Raji (cell line): ENCODE measurements around the gene JDP2.

Experiments used
- POLR2A ChIP-seq: IDR thresholded peaks from 2 replicates; pipeline ENCODE4 v1.6.1; 2011; ENCODE audit warnings: low read depth, low read length, control low read depth; ENCODE audit not compliant: insufficient read depth

Gene JDP2

DNA sequence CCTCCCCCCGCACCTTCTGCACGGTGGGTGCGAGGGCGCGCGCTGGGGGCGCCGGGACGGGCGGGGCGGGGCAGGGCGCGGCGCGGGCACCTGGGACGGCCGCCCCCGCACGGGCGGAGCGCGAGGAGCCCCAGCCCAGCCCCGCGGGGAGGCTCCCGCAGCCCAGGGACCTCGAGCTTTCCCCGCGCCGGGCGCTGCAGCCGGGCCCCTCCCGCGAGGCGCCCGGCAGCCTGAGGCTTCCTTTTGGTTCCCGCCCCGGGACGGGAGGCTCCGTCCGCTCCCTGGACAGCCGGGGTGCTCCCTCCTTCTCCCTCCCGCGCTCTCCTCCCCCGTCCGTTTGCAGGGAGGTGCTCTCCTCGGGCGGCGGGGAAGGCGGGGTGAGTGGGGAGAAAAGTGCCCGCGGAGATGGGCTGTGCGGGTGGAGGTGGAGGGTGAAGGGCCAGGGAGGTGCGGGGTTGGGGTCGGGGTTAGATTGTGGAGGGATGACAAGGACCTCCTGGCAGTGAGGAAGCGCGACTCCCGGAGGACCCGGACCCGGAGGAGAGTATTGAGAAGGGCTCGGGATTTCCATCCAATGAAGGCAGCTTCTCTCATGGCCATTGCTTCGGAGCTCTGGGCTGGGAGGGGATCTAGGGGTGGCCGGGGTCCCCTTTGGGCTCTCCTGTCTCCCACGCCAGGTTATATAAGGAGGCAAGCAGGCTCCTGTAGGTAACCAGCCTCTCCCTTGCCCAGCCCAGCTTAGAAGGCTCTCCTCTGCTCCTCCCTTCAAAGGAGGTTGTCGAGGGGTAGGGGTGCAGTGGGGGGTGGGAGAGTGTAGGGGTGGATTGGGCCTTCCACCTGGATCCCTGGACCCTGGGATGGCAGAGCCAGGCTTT lies 645 bp downstream of the JDP2 start:
- TF ChIP-seq POLR2A, result no peak

- TF ChIP-seq POLR2A, result no peak
Observed at GRCh38 chr14:75429562-75429961, 1.7 kb downstream of the JDP2 start.

DNA sequence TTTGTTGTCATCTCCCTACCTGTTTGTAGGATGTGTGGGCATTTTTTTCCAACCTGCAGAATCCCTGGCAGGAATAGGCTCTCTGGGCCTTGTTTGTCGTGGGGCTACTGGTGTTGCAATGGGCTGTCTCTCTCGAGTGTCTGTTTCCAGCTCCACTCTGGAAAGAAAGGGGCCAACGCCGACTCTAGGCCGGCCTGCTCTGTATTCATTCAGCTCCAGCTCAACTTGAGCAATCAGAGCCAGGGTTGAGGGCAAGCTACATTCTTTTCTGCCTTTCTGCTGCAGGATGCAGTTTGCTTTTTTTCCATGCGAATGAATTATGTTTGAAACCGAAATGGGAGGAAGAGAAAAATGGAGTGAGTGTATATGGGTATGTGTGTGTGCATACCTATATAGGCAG lies 2.3 kb downstream of the JDP2 start:
- TF ChIP-seq POLR2A, result no peak

- no peak for TF ChIP-seq POLR2A
Observed at GRCh38 chr14:75430526-75430925, 2.7 kb downstream of the JDP2 start.

DNA sequence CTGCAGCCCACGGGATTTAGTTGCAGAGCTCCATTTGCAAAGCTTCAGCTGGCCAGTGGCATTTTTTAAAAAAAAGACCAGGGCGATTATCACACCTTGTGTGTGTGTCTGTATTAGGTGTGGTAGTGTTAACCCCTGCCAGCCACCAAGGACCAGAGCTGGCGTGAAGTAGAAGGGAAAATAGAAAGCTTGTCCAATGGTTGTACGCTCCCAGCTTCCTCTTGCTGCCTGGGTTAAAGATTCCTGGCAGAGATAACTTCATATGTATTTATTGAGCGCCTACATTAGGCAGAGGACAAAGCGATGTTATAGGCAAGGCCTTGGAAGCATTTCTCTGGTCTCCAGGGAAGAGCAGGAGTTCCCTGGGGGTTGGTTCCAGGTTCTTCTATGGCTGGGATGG lies 3.2 kb downstream of the JDP2 start:
- no peak for TF ChIP-seq POLR2A

DNA sequence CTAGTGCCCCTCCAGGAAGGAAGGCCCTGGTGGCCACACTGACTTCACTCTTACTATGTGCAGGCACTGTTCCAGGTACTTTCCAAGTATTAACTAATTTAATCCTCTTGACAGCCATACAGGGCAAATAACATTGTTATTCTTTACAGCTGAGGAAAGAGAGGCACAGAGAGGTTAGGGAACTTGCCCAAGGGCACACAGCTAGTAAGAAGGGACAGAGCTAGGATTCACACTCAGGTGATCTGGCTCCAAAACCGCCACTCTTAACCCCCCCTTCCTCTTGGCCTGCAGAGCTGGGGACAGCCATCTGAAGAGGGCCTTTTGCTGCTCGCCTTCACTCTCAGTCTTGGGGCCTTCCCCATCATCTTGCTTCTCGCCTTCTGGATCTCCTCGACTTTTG lies 4.0 kb downstream of the JDP2 start:
- no peak for TF ChIP-seq POLR2A

DNA sequence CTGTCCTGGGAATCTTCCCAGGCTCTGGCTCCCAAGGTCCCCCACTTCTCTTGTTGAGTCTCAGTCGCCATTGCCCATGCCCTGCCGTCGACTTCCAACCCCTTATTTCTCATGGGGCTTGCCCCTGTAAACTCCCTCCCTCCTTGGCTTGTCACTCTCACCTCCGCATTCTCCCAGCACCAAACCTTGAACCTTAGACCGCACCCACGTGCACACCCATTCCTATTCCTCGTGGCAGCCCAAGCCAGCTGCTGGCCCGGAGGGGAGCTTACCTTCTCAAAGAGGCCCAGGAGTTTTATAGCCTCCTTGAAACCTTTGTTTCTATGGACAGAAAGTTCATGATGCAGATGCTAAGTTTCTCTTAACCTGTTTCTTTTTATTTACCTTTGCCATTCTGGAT lies 4.6 kb downstream of the JDP2 start:
- no peak for TF ChIP-seq POLR2A

GRCh38 chr14:75433631-75434071 lies 5.8 kb downstream of the JDP2 start:
- no peak for TF ChIP-seq POLR2A

DNA sequence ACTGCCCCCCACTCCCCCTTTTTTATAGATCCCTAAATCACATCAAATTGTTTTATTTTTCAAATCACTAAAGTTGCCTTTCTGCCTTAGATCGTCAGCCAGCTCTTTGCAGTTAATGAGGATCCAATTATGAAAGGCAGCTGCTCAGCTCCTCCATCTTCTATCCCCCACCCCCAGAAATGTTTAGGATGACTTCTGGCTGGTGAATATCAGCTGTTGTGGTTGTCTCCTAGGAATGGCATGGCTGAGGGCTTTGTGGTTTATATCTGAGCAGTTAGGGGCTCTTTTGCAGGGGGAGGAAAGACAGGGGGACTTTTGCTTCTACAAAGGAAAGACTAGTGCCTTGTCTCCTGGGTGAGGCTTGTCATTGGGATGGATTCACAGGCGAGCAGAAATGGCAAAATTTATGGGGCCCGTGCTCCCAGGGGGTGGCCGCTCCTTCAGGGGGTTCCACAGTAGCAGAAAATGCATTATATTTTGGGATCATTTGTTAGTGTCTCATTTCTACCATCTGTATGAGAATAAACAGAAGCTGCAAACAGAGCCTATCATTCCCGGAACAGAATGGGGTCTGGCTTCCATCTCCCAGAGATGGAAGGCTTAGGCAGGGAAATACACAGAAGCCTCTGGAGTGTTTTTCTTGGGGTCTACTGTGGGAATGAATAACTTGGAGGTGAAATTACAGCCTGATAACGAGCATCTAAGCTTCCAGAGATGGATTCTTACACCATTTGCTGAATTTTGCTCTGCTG lies 6.5 kb downstream of the JDP2 start:
- TF ChIP-seq POLR2A, result no peak

GRCh38 chr14:75434890-75435248 lies 7.0 kb downstream of the JDP2 start:
- TF ChIP-seq POLR2A, result no peak

DNA sequence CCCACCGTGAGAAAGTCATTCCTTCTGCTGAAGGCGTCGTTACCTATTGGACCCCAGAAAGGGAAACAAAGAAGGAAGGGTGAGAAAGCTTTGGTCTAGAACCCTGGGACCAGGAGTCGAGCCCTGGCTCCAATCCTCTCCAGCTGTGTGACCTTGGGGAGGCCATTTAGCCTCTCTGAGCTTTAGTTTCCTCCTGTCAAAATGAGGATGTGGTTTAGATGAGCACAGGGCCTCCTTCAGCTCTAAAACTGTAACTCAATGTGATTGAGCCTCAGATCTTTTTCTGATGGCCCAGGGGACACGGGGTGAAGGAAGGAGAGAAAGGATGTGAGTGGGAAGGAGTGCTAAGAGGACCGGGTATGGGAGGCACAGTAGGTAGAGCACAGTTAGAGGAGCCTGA lies 7.7 kb downstream of the JDP2 start:
- no peak for TF ChIP-seq POLR2A

GRCh38 chr14:75437201-75438143 lies 9.7 kb downstream of the JDP2 start:
- TF ChIP-seq POLR2A, result no peak

DNA sequence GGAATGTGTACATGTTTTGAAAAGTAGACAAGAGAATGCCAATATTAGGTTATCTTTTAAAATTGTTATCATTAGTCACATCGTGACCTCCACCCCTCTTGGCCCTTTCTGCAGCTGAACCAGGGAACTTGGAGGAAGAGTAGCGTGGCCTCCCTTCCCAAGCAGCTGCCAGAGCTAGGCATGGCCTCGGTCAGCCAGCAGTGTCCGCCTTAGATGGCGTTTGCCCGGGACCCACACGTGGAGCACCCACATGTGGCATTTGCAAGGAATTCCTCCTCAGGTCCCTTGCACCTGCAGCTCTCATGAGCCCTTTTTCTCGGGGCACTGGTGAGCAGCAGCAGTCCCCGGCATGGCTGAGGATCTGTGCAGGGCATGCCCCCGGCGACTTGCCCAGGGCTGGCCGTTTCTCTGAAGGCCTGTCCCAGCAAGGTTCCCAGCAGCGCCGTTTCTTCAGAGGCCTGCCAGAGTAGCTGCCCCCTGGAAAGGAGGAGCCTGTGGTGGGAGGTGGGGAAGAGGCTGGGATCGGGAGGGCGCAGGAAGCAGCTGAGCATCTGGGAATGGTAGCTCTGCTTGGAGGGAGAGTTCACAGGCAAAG lies 10.8 kb downstream of the JDP2 start:
- no peak for TF ChIP-seq POLR2A

DNA sequence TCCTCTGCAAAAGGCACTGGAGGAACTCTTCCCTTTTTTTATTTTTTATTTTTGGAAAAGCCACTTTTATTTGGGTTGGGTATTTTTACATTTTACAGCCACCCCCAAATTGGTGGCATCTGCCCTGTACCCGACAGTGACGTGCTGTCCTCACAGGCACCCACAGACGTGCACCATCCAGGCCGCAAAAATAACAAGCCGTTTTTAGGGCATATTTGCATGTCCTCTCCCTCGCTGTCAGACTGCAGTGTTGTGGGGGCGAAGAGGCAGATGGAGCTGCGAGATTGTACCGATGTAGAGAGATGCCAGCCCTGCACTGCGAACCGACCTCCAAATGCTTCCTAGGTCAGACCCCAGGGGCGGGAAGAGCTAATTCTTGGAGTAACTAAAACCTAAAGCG lies 12.2 kb downstream of the JDP2 start:
- no peak for TF ChIP-seq POLR2A
